Caki2 (cell line): ENCODE data around the gene SYT9. TPM values are rescaled to one million over a fixed set of nuclear protein-coding genes. Genes with fewer than 3 reads are reported as not detected.
"Not testable (repeated sequence)": the region's sequence is repeated elsewhere in the genome, so short reads cannot be mapped to it uniquely, and the experiment has no call there.

Experiments used
- DNase-seq: peaks from one replicate; pipeline ENCODE4 v3.0.0-alpha.2; 2015; ENCODE audit warnings: low read depth
- in situ Hi-C: cut with HindIII; loops from 2 replicates; pipeline ENCODE4 v1.10.0; 2016; ENCODE audit warnings: low sequenced_read_pairs, low pct_unique_long_range_greater_than_20kb, mixed read lengths
- total RNA-seq: library from RNA; depleted of rRNA; stranded (reverse); fragments of >200 nt; shearing (Covaris generic); gene quantifications from 2 replicates; pipeline ENCODE4 v1.2.3, GENCODE V29; 2014; ENCODE audit warnings: low replicate concordance; rRNA removed

The SYT9 gene
- total RNA-seq, 1 experiment from 2014 or later, result not detected

DNA sequence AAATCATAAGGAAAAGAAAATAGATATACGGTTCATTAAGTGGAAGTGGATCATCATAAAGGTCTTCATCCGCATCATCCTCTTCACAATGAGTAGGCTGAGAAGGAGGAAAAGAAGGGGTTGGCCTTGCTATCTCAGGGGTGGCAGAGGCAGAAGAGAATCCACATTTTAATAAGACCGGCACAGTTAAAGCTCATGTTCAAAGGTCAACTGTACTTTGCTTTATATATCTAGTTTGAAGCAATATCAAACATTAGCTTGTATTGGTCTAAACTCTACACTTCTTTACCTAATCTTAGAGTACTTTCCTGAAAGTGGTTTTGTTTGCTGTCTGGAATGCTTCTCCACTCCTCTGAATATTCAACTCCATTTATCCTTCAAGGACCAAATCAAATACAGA lies 256.4 kb downstream of the SYT9 start:
- no peak for DNase-seq
- in situ Hi-C loops, result no loop called here

DNA sequence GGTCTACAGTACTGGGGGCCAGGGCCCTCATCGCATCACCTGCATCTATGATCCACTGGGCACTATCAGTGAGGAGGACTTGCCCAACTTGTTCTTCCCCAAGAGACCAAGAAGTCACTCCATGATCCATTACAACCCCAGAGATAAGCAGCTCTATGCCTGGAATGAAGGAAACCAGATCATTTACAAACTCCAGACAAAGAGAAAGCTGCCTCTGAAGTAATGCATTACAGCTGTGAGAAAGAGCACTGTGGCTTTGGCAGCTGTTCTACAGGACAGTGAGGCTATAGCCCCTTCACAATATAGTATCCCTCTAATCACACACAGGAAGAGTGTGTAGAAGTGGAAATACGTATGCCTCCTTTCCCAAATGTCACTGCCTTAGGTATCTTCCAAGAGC lies 258.3 kb downstream of the SYT9 start:
- in situ Hi-C loops, result no loop called here
- DNase-seq, result no peak

DNA sequence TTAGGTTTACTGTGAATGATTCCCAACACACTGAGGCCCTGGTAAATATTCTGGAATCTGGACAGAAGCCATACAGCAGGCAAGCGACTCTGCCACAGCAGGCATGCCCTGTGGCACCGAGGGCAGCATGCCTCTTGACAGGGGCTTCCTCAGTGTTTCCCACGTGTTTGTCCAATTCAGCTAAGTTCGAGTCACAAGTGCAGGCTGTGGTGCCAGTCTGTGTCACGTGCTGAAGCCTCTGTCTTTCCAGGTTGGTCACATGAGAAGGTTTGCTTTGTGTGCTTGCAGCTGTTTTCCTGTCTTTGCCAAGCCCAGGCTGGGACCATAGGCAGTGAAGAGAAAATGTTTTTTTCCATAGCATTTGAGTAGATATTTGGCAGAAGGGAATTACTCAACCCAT lies 259.7 kb downstream of the SYT9 start:
- in situ Hi-C loops, result no loop called here
- no peak for DNase-seq

DNA sequence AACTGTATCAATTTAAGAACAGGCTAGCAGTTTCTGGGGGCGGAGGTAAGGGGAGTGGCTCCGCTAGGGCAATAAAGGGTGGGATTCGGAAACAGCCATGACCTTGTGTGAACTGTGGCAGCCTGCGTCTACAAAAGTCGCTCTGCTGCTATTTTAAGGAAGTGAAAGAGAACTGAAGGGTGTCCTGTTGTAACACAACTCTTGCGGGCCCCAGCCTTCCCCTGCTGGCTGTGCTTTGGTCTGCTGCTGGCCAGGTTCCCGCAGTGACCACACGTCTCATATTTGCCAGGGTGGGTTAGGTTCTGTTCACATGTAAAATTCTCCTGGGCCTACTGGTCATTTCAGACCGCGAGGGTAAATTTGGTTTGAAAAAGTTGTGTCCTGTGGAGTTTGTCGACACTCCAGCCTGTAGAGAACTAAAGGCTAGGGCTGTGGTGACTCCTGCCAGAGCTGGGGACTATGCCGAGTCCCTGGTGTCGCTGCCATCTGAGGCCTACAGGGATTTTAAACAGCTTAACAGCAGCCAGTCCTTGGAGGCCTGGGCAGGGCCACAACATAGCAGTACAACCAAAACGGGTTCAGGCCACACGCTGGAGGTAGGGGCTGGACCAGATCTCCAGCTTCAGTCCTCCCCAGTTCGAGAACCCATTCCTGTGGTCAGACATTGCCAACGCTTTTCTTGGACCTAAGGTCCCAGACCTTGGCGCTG lies 261.0 kb downstream of the SYT9 start:
- DNase-seq, result no peak
- in situ Hi-C loops, result no loop called here

DNA sequence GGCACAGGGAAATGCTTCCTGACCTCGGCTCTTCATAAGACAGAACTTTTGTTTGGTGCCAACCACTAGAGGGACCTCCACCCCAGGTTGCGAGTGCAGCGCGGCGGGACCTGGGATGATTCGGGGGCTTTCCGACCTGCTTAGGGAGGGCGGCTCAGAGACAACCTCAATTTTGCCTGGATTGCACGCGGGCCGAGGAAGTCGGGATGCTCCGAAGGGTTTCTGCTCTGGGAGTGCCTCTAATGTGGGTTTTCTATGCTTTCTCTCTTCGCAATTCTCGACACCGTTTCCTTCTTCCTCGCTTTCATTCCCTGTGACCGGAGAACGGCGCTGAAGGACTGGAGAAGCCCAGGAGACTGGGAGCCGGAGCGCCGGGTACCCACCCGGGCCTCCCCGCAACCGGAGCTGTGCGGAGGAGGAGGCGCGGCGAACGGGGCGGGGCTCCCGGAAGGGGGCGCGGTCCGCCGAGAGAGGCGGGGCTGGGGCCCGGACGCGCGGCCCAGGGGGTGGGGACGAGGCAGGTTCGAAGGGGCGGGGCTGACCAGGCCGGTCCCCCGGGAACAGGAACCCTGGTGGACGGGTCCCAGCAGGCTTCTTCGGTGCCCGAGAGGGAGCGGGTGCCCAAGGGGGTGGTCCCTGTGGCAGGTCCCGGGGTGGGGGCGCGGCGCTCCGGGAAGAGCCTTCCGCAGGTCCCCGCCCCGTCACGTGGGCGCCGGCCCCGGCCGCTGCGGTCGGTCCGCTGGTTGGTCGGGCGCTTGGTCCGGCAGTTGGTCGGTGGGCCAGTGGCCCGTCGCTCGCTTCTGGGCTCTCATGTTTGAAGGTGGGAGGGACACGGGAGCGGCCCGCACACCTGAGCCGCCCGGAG lies 261.8 kb downstream of the SYT9 start, which contains the start of gene PPFIBP2:
PPFIBP2 (plus strand) TSS at position 766 of the 865 bp plus-strand sequence. CDS start 35,477 bp downstream, outside the sequence.
- in situ Hi-C loops, result no loop called here
- peak; percentile 74 for DNase-seq

DNA sequence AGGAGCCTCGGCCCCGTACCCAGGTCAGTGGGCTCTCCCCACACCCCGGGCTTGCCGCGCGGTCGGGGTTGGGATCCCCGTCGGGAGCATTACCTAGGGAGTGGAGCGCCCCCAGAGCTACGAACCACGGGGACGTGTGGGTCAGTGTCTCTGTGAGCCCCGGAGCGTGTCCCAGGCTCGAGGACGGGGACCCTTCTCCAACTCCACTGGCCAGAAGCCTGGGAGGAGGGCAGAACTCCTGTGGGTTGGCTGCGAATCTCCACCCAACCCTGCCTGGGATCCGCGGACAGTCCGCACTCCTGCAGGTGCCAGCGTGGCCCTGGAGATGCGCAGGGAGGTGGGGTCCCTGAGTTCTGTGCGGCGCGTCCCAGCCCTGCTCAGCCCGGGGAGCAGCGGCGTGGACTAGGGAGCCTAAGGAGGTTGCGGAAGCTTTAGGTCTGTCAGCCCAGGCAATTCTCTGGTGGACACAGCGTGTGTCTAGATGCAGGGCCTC lies 262.4 kb downstream of the SYT9 start:
- DNase-seq, result no peak
- in situ Hi-C loops, result no loop called here

DNA sequence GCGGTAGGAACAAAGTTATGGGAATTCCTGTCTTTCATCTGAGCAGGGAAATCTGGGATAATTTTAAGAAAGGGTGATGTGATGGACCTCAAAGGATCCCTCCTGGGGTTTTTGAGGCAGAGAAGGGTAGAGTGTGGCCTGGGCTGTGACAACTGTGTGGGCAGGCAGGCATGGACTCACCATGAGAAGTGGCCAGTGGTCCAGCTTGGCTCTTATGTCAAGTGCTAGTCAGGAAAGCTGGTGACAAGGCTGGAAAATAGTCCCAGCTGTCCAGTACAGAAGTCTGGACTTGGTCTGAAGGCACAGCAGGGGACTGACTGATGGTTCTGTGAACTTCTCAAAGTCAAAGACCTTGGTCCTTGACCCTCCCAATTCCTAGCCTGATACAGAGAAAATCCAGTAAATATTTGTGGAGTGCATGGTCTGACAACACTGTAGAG lies 263.8 kb downstream of the SYT9 start:
- no peak for DNase-seq
- in situ Hi-C loops, result no loop called here

DNA sequence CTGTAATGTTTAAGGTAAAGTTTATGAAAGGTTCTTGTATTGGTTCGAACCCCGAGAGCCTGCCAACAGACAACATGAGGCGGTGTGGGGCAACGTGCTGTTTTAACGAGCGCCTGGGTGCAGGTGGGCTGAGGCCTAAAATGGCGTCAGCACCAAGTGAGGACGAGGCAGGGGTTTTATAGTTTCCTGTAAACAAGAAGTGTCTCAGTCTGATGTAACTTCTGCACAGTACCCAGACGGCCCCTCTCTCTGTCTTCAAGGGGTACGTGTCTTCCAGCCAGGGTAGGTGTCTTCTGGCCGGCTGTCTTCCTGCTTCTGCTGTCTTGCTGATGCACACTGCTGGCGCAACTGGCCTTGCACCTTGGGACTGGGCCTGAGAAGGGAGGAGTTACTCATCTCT lies 264.8 kb downstream of the SYT9 start:
- in situ Hi-C loops, result no loop called here
- DNase-seq, result no peak

DNA sequence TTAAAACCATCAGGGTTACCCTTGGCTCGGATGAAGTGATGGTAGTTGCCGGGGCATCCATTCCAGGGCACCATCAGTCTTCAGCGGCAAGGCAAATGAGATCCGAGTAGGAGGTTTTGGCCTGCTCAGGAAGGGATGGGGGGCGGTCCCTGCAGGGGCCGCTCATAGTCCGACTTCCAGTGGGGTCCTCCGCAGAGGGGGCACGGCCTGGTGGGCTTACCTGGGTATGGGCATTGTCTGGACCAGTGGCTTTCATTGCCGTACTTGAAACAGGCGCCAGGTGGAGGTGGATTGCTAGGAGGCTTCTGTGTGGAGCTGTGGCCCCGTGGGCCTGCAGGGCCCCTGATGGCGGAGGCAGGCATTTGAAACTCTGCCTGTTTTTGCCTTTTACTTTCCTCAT lies 266.0 kb downstream of the SYT9 start:
- in situ Hi-C loops, DNase-seq: not testable (repeated sequence)

Other genes with a start within 250 kb of the SYT9 start
- 2.0 and 27.9 TPM in 2 replicates for gene ZNF214, start 231.6 kb upstream of the SYT9 start, total RNA-seq
- not detected in 2 replicates for gene NLRP14, start 231.4 kb upstream of the SYT9 start, total RNA-seq
- not detected in 2 replicates for gene RBMXL2, start 162.9 kb upstream of the SYT9 start, total RNA-seq
- gene OLFML1, start 233.6 kb downstream of the SYT9 start, total RNA-seq, result not detected in 2 replicates